ENCODE results near the gene HIP1R. TPM values are rescaled to one million over a fixed set of nuclear protein-coding genes. Genes with fewer than 3 reads are reported as not detected.
"Not testable (repeated sequence)": the region's sequence is repeated elsewhere in the genome, so short reads cannot be mapped to it uniquely, and the experiment has no call there.

Gene HIP1R
- total RNA-seq, 1 donor from 2014 or later = 33.0 TPM

- TF ChIP-seq CTCF (IDR thresholded peaks at IDR 0.05) = no peak
- intact Hi-C loops (cut with DNase I) = loop anchor here (10.0 kb wide), 1 partner anchor 164 kb away; no protein-coding TSS in a partner anchor
- H3K4me1 ChIP-seq = no peaks in the 10 kb centered on the region
- no peak for DNase-seq
- H3K4me3 ChIP-seq = no peak overlapping the region
- no peaks in the 10 kb centered on the region for H3K9me3 ChIP-seq
- H3K27ac ChIP-seq = no peak overlapping the region
- ATAC-seq = no peak
- H3K27me3 ChIP-seq = no peaks in the 10 kb centered on the region
- H3K36me3 ChIP-seq = no peaks in the 10 kb centered on the region
These were observed 44.7 kb upstream of the HIP1R start for GRCh38 chr12:122790393-122791075.

- DNase-seq = no peak
- TF ChIP-seq CTCF (IDR thresholded peaks at IDR 0.05) = peak; percentile 74
- Histone ChIP-seq H3K9me3 (no peaks in the 10 kb centered on the region), H3K27ac (no peak overlapping the region), H3K36me3 (no peaks in the 10 kb centered on the region), H3K4me3 (no peak overlapping the region), H3K4me1 (no peaks in the 10 kb centered on the region), H3K27me3 (no peaks in the 10 kb centered on the region)
- intact Hi-C loops (cut with DNase I) = loop anchor here (10.0 kb wide), 1 partner anchor 161 kb away; no protein-coding TSS in a partner anchor
- ATAC-seq = peak; percentile 83
These were observed 41.6 kb upstream of the HIP1R start for GRCh38 chr12:122793685-122794106.

- Histone ChIP-seq H3K4me3 (no peak overlapping the region), H3K27ac (no peak overlapping the region), H3K4me1 (no peaks in the 10 kb centered on the region), H3K27me3 (no peaks in the 10 kb centered on the region), H3K36me3 (no peaks in the 10 kb centered on the region), H3K9me3 (no peaks in the 10 kb centered on the region)
- intact Hi-C loops (cut with DNase I) = loop anchor here (10.0 kb wide), 1 partner anchor 159 kb away; no protein-coding TSS in a partner anchor
- DNase-seq (no peak), ATAC-seq (no peak)
- no peak for TF ChIP-seq CTCF (IDR thresholded peaks at IDR 0.05)
These were observed 39.5 kb upstream of the HIP1R start for GRCh38 chr12:122795807-122796206.

GRCh38 chr12:122799641-122800243 is 35.5 kb upstream of the HIP1R start:
- no peak for TF ChIP-seq CTCF (IDR thresholded peaks at IDR 0.05)
- Histone ChIP-seq H3K36me3 (no peaks in the 10 kb centered on the region), H3K27ac (no peak overlapping the region), H3K4me3 (no peak overlapping the region), H3K9me3 (no peaks in the 10 kb centered on the region), H3K4me1 (no peaks in the 10 kb centered on the region), H3K27me3 (no peaks in the 10 kb centered on the region)
- ATAC-seq = no peak
- no peak for DNase-seq
- intact Hi-C loops (cut with DNase I) = loop anchor here (10.0 kb wide), 1 partner anchor 155 kb away; no protein-coding TSS in a partner anchor

GRCh38 chr12:122803937-122804336 is 31.3 kb upstream of the HIP1R start:
- intact Hi-C loops (cut with DNase I) = no loop called here
- ATAC-seq (no peak), DNase-seq (no peak)
- H3K9me3 ChIP-seq = no peaks in the 10 kb centered on the region
- TF ChIP-seq CTCF (IDR thresholded peaks at IDR 0.05) = no peak
- H3K36me3 ChIP-seq = no peaks in the 10 kb centered on the region
- H3K4me1 ChIP-seq = no peaks in the 10 kb centered on the region
- H3K27me3 ChIP-seq = no peaks in the 10 kb centered on the region
- no peak overlapping the region for H3K4me3 ChIP-seq
- no peak overlapping the region for H3K27ac ChIP-seq

GRCh38 chr12:122804957-122805356 is 30.3 kb upstream of the HIP1R start:
- H3K36me3 ChIP-seq; DNase-seq; H3K4me1 ChIP-seq; ATAC-seq; intact Hi-C loops (cut with DNase I); H3K27ac ChIP-seq; H3K4me3 ChIP-seq; H3K27me3 ChIP-seq; H3K9me3 ChIP-seq: not testable (repeated sequence)
